ENCODE results near the gene AZIN2. TPM values are rescaled to one million over a fixed set of nuclear protein-coding genes. Genes with fewer than 3 reads are reported as not detected.

Gene AZIN2
- total RNA-seq, 2 experiments from 2014 or later, result 0.27 to 0.63 TPM

DNA sequence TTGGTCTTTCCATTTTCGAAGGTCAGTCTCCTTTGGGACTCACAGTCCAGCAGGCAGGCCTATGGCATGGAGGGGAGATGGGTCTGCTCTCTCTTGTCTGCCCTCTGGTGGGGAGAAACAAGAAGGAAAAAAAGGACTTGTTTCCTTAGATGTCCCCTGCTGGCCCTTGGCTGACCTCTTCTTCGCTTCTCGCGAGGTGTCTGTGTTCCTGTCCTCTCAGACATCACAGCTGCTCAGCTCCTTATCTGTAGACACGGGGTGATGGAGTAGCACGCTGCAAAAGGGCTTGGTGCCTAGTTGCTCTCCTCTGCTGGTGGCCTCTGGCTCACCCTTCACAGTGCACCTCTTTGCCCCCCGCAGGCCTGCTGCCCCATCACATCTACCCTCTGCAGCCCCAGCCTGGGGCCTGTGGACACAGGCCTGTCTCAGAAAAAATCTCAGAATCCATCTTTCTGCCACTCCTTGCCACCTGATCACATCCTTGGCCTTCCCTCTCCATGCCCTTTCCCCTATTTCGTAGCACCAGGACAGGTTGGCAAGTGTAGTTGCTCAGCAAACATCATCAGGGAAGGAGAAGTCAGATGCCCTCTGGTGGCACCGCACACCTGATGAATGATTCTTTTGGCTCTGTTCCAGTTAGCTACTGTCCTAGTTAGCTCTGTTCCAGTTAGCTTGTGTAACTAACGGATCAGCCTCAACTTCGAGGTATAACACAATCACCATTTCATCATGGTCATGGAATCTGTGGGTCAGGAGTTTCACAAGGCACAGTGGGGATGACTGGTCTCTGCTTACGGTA is 25.5 kb upstream of the AZIN2 start:
- DNase-seq (ENCODE audit: low spot score), result peak; percentile 60
- H3K79me2 ChIP-seq (ENCODE audit: insufficient read depth, low read depth, low read length), result no peaks in the 10 kb centered on the region

DNA sequence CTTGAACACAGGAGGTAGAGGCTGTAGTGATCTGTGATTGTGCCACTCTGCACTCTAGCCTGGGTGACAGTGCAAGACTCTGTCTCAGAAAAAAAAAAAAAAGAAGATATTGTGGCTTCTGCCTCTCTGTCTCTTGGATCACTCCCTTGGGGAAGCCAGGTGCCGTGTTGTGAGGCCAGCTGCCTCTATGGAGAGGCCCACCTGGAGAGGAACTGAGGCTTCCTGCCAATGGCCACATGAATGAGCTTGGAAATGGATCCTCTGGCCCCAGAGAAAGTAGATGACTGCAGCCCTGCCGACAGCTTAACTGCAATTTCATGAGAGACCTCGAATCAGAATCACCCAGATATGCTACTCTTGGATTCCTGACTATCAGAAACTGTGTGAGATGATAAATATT is 24.5 kb upstream of the AZIN2 start:
- no peaks in the 10 kb centered on the region for H3K9me3 ChIP-seq (ENCODE audit: low read length)
- H3K79me2 ChIP-seq (ENCODE audit: insufficient read depth, low read depth, low read length), result no peaks in the 10 kb centered on the region
- no peaks in the 10 kb centered on the region for H4K20me1 ChIP-seq (ENCODE audit: insufficient read depth, low read length)
- no peaks in the 10 kb centered on the region for H3K4me1 ChIP-seq (ENCODE audit: insufficient read depth, low read length, poor library complexity, severe bottlenecking)
- no peak overlapping the region for H2AFZ ChIP-seq (ENCODE audit: low read length)
- BruUV-seq (replicated peaks), result no TSS peak
- no peak for TF ChIP-seq EZH2phosphoT487 (IDR thresholded peaks at IDR 0.05; ENCODE audit: borderline replicate concordance, low read depth, low read length)
- TF ChIP-seq, protein P1, sequence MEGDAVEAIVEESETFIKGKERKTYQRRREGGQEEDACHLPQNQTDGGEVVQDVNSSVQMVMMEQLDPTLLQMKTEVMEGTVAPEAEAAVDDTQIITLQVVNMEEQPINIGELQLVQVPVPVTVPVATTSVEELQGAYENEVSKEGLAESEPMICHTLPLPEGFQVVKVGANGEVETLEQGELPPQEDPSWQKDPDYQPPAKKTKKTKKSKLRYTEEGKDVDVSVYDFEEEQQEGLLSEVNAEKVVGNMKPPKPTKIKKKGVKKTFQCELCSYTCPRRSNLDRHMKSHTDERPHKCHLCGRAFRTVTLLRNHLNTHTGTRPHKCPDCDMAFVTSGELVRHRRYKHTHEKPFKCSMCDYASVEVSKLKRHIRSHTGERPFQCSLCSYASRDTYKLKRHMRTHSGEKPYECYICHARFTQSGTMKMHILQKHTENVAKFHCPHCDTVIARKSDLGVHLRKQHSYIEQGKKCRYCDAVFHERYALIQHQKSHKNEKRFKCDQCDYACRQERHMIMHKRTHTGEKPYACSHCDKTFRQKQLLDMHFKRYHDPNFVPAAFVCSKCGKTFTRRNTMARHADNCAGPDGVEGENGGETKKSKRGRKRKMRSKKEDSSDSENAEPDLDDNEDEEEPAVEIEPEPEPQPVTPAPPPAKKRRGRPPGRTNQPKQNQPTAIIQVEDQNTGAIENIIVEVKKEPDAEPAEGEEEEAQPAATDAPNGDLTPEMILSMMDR (conservative IDR thresholded peaks at IDR 0.05; ENCODE audit: low read length), result no peak
- no peaks in the 10 kb centered on the region for H3K36me3 ChIP-seq (ENCODE audit: insufficient read depth, low read length)
- intact Hi-C loops (cut with micrococcal nuclease; ENCODE audit: unreplicated experiment), result no loop called here
- no peak overlapping the region for H3K27ac ChIP-seq (ENCODE audit: low read depth, low read length, poor library complexity, severe bottlenecking)
- no peak overlapping the region for H3K4me3 ChIP-seq (ENCODE audit: low read depth, low read length, poor library complexity, severe bottlenecking)
- POLR2A ChIA-PET, result interaction anchor here (1.2 kb wide), 1 partner anchor 30 kb away, joined by 5 read pairs; no protein-coding TSS in a partner anchor
- DNase-seq (ENCODE audit: low spot score), result no peak
- H3K9me2 ChIP-seq (ENCODE audit: insufficient read depth, low read length), result no peaks in the 10 kb centered on the region
- no peak overlapping the region for H3K4me2 ChIP-seq (ENCODE audit: low read length)
- CTCF ChIA-PET (ENCODE audit: unreplicated experiment), result interaction anchor here (1.3 kb wide), 1 partner anchor 131 kb away, joined by 3 read pairs; no protein-coding TSS in a partner anchor

More for the DNA sequence above, 25.5 kb upstream of the AZIN2 start:
- Histone ChIP-seq H2AFZ (ENCODE audit: low read length) (no peak overlapping the region), H3K4me2 (ENCODE audit: low read length) (no peak overlapping the region), H3K4me3 (ENCODE audit: low read depth, low read length, poor library complexity, severe bottlenecking) (no peak overlapping the region), H4K20me1 (ENCODE audit: insufficient read depth, low read length) (no peaks in the 10 kb centered on the region), H3K27ac (ENCODE audit: low read depth, low read length, poor library complexity, severe bottlenecking) (no peak overlapping the region), H3K9me3 (ENCODE audit: low read length) (no peaks in the 10 kb centered on the region), H3K9me2 (ENCODE audit: insufficient read depth, low read length) (no peaks in the 10 kb centered on the region), H3K4me1 (ENCODE audit: insufficient read depth, low read length, poor library complexity, severe bottlenecking) (no peaks in the 10 kb centered on the region), H3K36me3 (ENCODE audit: insufficient read depth, low read length) (no peaks in the 10 kb centered on the region)
- TF ChIP-seq, protein P1 (conservative IDR thresholded peaks at IDR 0.05; ENCODE audit: low read length), result peak; percentile 81
- TF ChIP-seq EZH2phosphoT487 (IDR thresholded peaks at IDR 0.05; ENCODE audit: borderline replicate concordance, low read depth, low read length), result no peak
- intact Hi-C loops (cut with micrococcal nuclease; ENCODE audit: unreplicated experiment), result loop anchor here (1.0 kb wide), 1 partner anchor 122 kb away; no protein-coding TSS in a partner anchor
- ChIA-PET CTCF (ENCODE audit: unreplicated experiment) (interaction anchor here (1.3 kb wide), 1 partner anchor 130 kb away, joined by 3 read pairs; no protein-coding TSS in a partner anchor), POLR2A (interaction anchor here (0.6 to 1.2 kb wide), 3 partner anchors 29 to 253 kb away, joined by 3 to 5 read pairs (median 3); no protein-coding TSS in a partner anchor)
- BruUV-seq (replicated peaks), result no TSS peak

DNA sequence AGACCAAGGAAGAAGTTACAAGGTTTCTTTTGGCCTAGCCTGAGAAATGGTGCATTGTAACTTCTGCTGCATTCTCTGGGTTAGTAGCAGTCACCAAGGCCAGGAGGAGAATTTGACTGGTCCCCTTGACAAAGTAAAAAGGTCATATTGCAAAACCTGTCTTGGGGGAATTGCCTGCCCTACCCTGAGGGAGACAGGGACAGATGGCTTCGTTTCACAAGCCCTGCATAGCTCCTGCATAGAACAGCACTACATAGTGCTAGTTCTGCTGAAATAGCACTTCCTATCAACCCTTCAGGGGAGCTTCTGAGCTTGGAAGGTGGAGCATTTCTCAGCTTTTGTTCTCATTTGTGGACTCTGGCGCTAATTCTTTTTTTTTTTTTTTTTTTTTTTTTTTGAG is 23.9 kb upstream of the AZIN2 start:
- H3K4me3 ChIP-seq (ENCODE audit: low read depth, low read length, poor library complexity, severe bottlenecking), result no peak overlapping the region
- intact Hi-C loops (cut with micrococcal nuclease; ENCODE audit: unreplicated experiment), result no loop called here
- POLR2A ChIA-PET, result interaction anchor here (0.6 to 1.2 kb wide), 5 partner anchors 31 to 124 kb away, joined by 3 to 5 read pairs (median 3); no protein-coding TSS in a partner anchor
- no peaks in the 10 kb centered on the region for H4K20me1 ChIP-seq (ENCODE audit: insufficient read depth, low read length)
- no peak overlapping the region for H2AFZ ChIP-seq (ENCODE audit: low read length)
- H3K4me2 ChIP-seq (ENCODE audit: low read length), result no peak overlapping the region
- no peak for DNase-seq (ENCODE audit: low spot score)
- H3K79me2 ChIP-seq (ENCODE audit: insufficient read depth, low read depth, low read length), result no peaks in the 10 kb centered on the region
- no peaks in the 10 kb centered on the region for H3K9me2 ChIP-seq (ENCODE audit: insufficient read depth, low read length)
- TF ChIP-seq, protein P1 (conservative IDR thresholded peaks at IDR 0.05; ENCODE audit: low read length), result no peak
- no peak for TF ChIP-seq EZH2phosphoT487 (IDR thresholded peaks at IDR 0.05; ENCODE audit: borderline replicate concordance, low read depth, low read length)
- no peak overlapping the region for H3K27ac ChIP-seq (ENCODE audit: low read depth, low read length, poor library complexity, severe bottlenecking)
- CTCF ChIA-PET (ENCODE audit: unreplicated experiment), result interaction anchor here (2.1 kb wide), 1 partner anchor 182 kb away, joined by 4 read pairs; no protein-coding TSS in a partner anchor
- H3K36me3 ChIP-seq (ENCODE audit: insufficient read depth, low read length), result no peaks in the 10 kb centered on the region
- H3K4me1 ChIP-seq (ENCODE audit: insufficient read depth, low read length, poor library complexity, severe bottlenecking), result no peaks in the 10 kb centered on the region
- no peaks in the 10 kb centered on the region for H3K9me3 ChIP-seq (ENCODE audit: low read length)
- BruUV-seq (replicated peaks), result no TSS peak
